Measurements from ENCODE around the gene TMOD1. TPM values are rescaled to one million over a fixed set of nuclear protein-coding genes. Genes with fewer than 3 reads are reported as not detected.

The TMOD1 gene
- total and polyA plus RNA-seq, 2 of the 8 experiments (the other 6 are each of a cell fraction or from before 2014, with no cell fraction given), result 0.17 to 0.88 TPM

DNA sequence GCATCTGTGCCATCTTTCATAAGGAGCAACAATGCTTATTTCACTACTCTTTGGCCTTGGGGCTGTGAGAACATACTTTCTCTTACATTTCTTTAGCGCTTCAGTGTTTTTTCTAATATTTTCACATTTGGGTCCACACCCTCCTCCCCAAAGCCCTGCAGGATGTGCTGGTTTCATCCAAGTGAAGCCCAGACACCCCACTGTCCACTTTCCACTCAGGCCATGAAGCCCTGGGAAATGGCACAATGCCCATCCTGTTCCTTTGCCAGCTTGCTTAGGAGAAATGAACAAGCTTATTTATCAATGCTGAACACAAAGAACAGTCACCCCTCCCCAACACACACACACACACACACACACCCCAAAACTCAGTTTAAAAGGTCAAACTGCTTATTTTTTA is 17.3 kb upstream of the TMOD1 start (continued):
- TF ChIP-seq EP300 (IDR thresholded peaks at IDR 0.05; ENCODE audit: borderline replicate concordance in 1 of 2, low read depth in 2 of 2, low read length in 2 of 2), result no peak

Measured in H1 (cell line).